H9 (cell line): ENCODE results near the gene PFDN1. TPM values are rescaled to one million over a fixed set of nuclear protein-coding genes. Genes with fewer than 3 reads are reported as not detected.

ENCODE experiments used
- DNase-seq: peaks from one replicate; pipeline ENCODE4 v3.0.0-alpha.2; 2017
- H2AFZ ChIP-seq: one replicate; pipeline ENCODE4 v1.6.1; 2013; ENCODE audit warnings: mild to moderate bottlenecking, low read length, control low read depth, moderate library complexity
- H2AK5ac ChIP-seq: 2 replicates; pipeline ENCODE4 v1.6.1; 2013; ENCODE audit warnings: low read length, control low read depth, mixed read lengths; ENCODE audit not compliant: insufficient read length
- H2BK120ac ChIP-seq: one replicate; pipeline ENCODE4 v1.6.1; 2013; ENCODE audit warnings: low read depth, mild to moderate bottlenecking, low read length, control low read depth, inconsistent platforms; ENCODE audit not compliant: poor library complexity, severe bottlenecking
- H2BK12ac ChIP-seq: 2 replicates; pipeline ENCODE4 v1.6.1; 2013; ENCODE audit warnings: low read length, control low read depth, mixed read lengths, low read depth; ENCODE audit not compliant: insufficient read length
- H2BK15ac ChIP-seq: 2 replicates; pipeline ENCODE4 v1.6.1; 2013; ENCODE audit warnings: low read depth, low read length, control low read depth
- H2BK20ac ChIP-seq: one replicate; pipeline ENCODE4 v1.6.1; 2013; ENCODE audit warnings: low read depth, mild to moderate bottlenecking, low read length, control low read depth, inconsistent platforms; ENCODE audit not compliant: poor library complexity, severe bottlenecking
- H2BK5ac ChIP-seq: 2 replicates; pipeline ENCODE4 v1.6.1; 2013; ENCODE audit warnings: low read length, control low read depth, mixed read lengths; ENCODE audit not compliant: insufficient read length
- H3K14ac ChIP-seq: 2 replicates; pipeline ENCODE4 v1.6.1; 2013; ENCODE audit warnings: low read length, control low read depth; ENCODE audit not compliant: insufficient read depth
- H3K18ac ChIP-seq: 2 replicates; pipeline ENCODE4 v1.6.1; 2013; ENCODE audit warnings: low read depth, mild to moderate bottlenecking, mixed read lengths, low read length, control low read depth; ENCODE audit not compliant: insufficient read length
- H3K23ac ChIP-seq: 2 replicates; pipeline ENCODE4 v1.6.1; 2013; ENCODE audit warnings: low read length, control low read depth, mixed read lengths, low read depth; ENCODE audit not compliant: insufficient read length
- H3K23me2 ChIP-seq: 2 replicates; pipeline ENCODE4 v1.6.1; 2013; ENCODE audit warnings: low read depth, mild to moderate bottlenecking, mixed read lengths, low read length, control low read depth; ENCODE audit not compliant: insufficient read length, poor library complexity, severe bottlenecking
- H3K27ac ChIP-seq: 2 replicates; pipeline ENCODE4 v1.5.1; 2013; ENCODE audit warnings: low read length, control low read depth, mixed read lengths, low read depth; ENCODE audit not compliant: insufficient read length
- H3K27me3 ChIP-seq: 2 replicates; pipeline ENCODE4 v1.6.1; 2013; ENCODE audit warnings: low read length, control low read depth, inconsistent platforms; ENCODE audit not compliant: insufficient read depth
- H3K4ac ChIP-seq: 2 replicates; pipeline ENCODE4 v1.6.1; 2013; ENCODE audit warnings: low read depth, mild to moderate bottlenecking, control low read depth, inconsistent platforms, low read length, moderate library complexity
- H3K4me1 ChIP-seq: 2 replicates; pipeline ENCODE4 v1.6.1; 2013; ENCODE audit warnings: low read length, control low read depth, inconsistent platforms; ENCODE audit not compliant: insufficient read depth
- H3K4me2 ChIP-seq: 2 replicates; pipeline ENCODE4 v1.6.1; 2013; ENCODE audit warnings: low read length, control low read depth, mixed read lengths; ENCODE audit not compliant: insufficient read length, insufficient read depth
- H3K56ac ChIP-seq: 2 replicates; pipeline ENCODE4 v1.6.1; 2013; ENCODE audit warnings: low read depth, mild to moderate bottlenecking, mixed read lengths, low read length, control low read depth; ENCODE audit not compliant: insufficient read length
- H3K79me1 ChIP-seq: 2 replicates; pipeline ENCODE4 v1.6.1; 2013; ENCODE audit warnings: low read depth, mild to moderate bottlenecking, moderate library complexity, low read length, control low read depth, inconsistent platforms; ENCODE audit not compliant: insufficient read depth, poor library complexity, severe bottlenecking
- H3K79me2 ChIP-seq: 2 replicates; pipeline ENCODE4 v1.6.1; 2013; ENCODE audit warnings: low read length, control low read depth, inconsistent platforms; ENCODE audit not compliant: insufficient read depth
- H3K9ac ChIP-seq: 2 replicates; pipeline ENCODE4 v1.6.1; 2013; ENCODE audit warnings: low read length, control low read depth, mixed read lengths; ENCODE audit not compliant: insufficient read length; ENCODE audit errors: extremely low read depth
- H3K9me3 ChIP-seq: one replicate; pipeline ENCODE4 v1.6.1; 2013; ENCODE audit warnings: low read depth, low read length, inconsistent platforms; ENCODE audit not compliant: control insufficient read depth
- H3T11ph ChIP-seq: one replicate; pipeline ENCODE4 v1.6.1; 2013; ENCODE audit warnings: mild to moderate bottlenecking, low read length, control low read depth, inconsistent platforms
- H4K20me1 ChIP-seq: one replicate; pipeline ENCODE4 v1.6.1; 2013; ENCODE audit not compliant: control insufficient read depth, insufficient read length, insufficient read depth
- H4K5ac ChIP-seq: 2 replicates; pipeline ENCODE4 v1.6.1; 2013; ENCODE audit warnings: low read depth, mild to moderate bottlenecking, mixed read lengths, low read length, control low read depth; ENCODE audit not compliant: insufficient read length
- H4K8ac ChIP-seq: replicated peaks from 2 replicates; pipeline ENCODE4 v1.6.1; 2013; ENCODE audit warnings: low read length, control low read depth, mixed read lengths, low read depth; ENCODE audit not compliant: insufficient read length
- H4K91ac ChIP-seq: 2 replicates; pipeline ENCODE4 v1.6.1; 2013; ENCODE audit warnings: low read depth, mild to moderate bottlenecking, moderate library complexity, mixed read lengths, low read length, control low read depth; ENCODE audit not compliant: insufficient read length
- H3K27ac Mint-ChIP-seq, 3 experiments: 2 replicates in 2 of 3; 3 replicates in 1 of 3; pipeline ENCODE4 v1.8.0; 2020 to 2021; ENCODE audit warnings: mixed read lengths in 3 of 3, mild to moderate bottlenecking in 1 of 3, moderate library complexity in 1 of 3
- H3K27me3 Mint-ChIP-seq: 2 replicates; pipeline ENCODE4 v1.8.0; 2021; ENCODE audit warnings: low read depth, mild to moderate bottlenecking, moderate library complexity, mixed read lengths
- H3K36me3 Mint-ChIP-seq, 3 experiments: 2 replicates in 2 of 3; 3 replicates in 1 of 3; pipeline ENCODE4 v1.8.0; 2020 to 2021; ENCODE audit warnings: low read depth in 3 of 3, mixed read lengths in 3 of 3; ENCODE audit not compliant: insufficient read depth in 1 of 3
- H3K4me1 Mint-ChIP-seq, 2 experiments: 2 replicates each; pipeline ENCODE4 v1.8.0; 2020; ENCODE audit warnings: mixed read lengths in 2 of 2
- H3K4me3 Mint-ChIP-seq, 2 experiments: 2 replicates in 1 of 2; 3 replicates in 1 of 2; pipeline ENCODE4 v1.8.0; 2020 to 2021; ENCODE audit warnings: mild to moderate bottlenecking in 2 of 2, mixed read lengths in 2 of 2, moderate library complexity in 1 of 2
- H3K9me3 Mint-ChIP-seq, 2 experiments: 2 replicates in 1 of 2; 3 replicates in 1 of 2; pipeline ENCODE4 v1.8.0; 2020; ENCODE audit warnings: mild to moderate bottlenecking in 2 of 2, mixed read lengths in 2 of 2, moderate library complexity in 1 of 2
- CTCF ChIP-seq: fragments of 200-600 bp; sonication (generic); conservative IDR thresholded peaks from 3 replicates; pipeline ENCODE4 v1.8.0; 2021; ENCODE audit warnings: antibody characterized with exemption, mild to moderate bottlenecking
- WGBS: extraction: QIAGEN DNeasy Blood & Tissue Kit; methylation state at CpG from one replicate; pipeline ENCODE4 v1.1.7; 2013; ENCODE audit warnings: missing lambda C conversion rate, low lambda C conversion rate, mixed read lengths; ENCODE audit not compliant: insufficient read length; ENCODE audit errors: extremely low coverage; 5-methylcytosine and 5-hydroxymethylcytosine counted together
- total RNA-seq: library from RNA; stranded (reverse); gene quantifications from 2 replicates; pipeline ENCODE4 v1.2.1, GENCODE V29; 2021

Gene PFDN1
- total RNA-seq, 1 experiment from 2014 or later: 58.3 TPM

- Histone ChIP-seq H3K27me3 (no peaks in the 10 kb centered on the region), H3K56ac (no peak overlapping the region), H2BK20ac (no peak overlapping the region), H3K23ac (no peak overlapping the region), H2BK120ac (no peak overlapping the region), H3K14ac (no peak overlapping the region), H4K8ac (no peak overlapping the region), H3K79me2 (no peaks in the 10 kb centered on the region), H2BK5ac (no peak overlapping the region), H2BK15ac (no peak overlapping the region), H3K18ac (no peak overlapping the region), H3K23me2 (no peaks in the 10 kb centered on the region), H3K27ac (no peak overlapping the region), H3K4me2 (no peak overlapping the region), H4K91ac (no peak overlapping the region), H4K20me1 (no peaks in the 10 kb centered on the region), H2AFZ (no peak overlapping the region), H4K5ac (no peak overlapping the region), H2AK5ac (no peak overlapping the region), H3K9me3 (no peaks in the 10 kb centered on the region), H3K79me1 (no peaks in the 10 kb centered on the region), H3K4ac (no peak overlapping the region), H3T11ph (no peak overlapping the region), H3K4me1 (no peaks in the 10 kb centered on the region), H2BK12ac (no peak overlapping the region), H3K9ac (no peak overlapping the region)
- H3K4me1 Mint-ChIP-seq: peaks cover 2 to 3% of the 10 kb centered on the region in 2 experiments; a peak in 3 of 4 replicates
- no peak overlapping the region for H3K27ac Mint-ChIP-seq
- WGBS: no CpG with 5 or more reads among the region's 2 CpGs
- H3K4me3 Mint-ChIP-seq: no peak overlapping the region
- H3K36me3 Mint-ChIP-seq: no peaks in the 10 kb centered on the region; a peak in 1 of 7 replicates
- no peaks in the 10 kb centered on the region for H3K9me3 Mint-ChIP-seq
- no peaks in the 10 kb centered on the region for H3K27me3 Mint-ChIP-seq
- DNase-seq: no peak
- TF ChIP-seq CTCF: peak; percentile 42
Measured at GRCh38 chr5:140227046-140227445, 75.9 kb downstream of the PFDN1 start.
